Keratinocyte (primary cell): Measurements from ENCODE around the gene SMC4. TPM values are rescaled to one million over a fixed set of nuclear protein-coding genes. Genes with fewer than 3 reads are reported as not detected.
"Not testable (repeated sequence)": the region's sequence is repeated elsewhere in the genome, so short reads cannot be mapped to it uniquely, and the experiment has no call there.

Source experiments
- DNase-seq: peaks from one replicate; pipeline ENCODE4 v3.0.0-alpha.2; 2011; ENCODE audit warnings: low read depth, missing footprints, low spot score
- FAIRE-seq: peaks from 2 replicates; lab custom pipeline; 2011; peaks lifted over from hg19 to GRCh38; lab: Jason Lieb, UNC
- H2AFZ ChIP-seq: 2 replicates; pipeline ENCODE4 v1.6.0; 2012; ENCODE audit warnings: low read length, control low read depth, inconsistent platforms; ENCODE audit not compliant: control insufficient read depth
- H3K27ac ChIP-seq: 2 replicates; pipeline ENCODE4 v1.5.1; 2011; ENCODE audit warnings: low read length; ENCODE audit not compliant: control insufficient read depth, insufficient read depth
- H3K27me3 ChIP-seq: 3 replicates; pipeline ENCODE4 v1.6.0; 2011; ENCODE audit warnings: low read length; ENCODE audit not compliant: control insufficient read depth, insufficient read depth; ENCODE audit errors: extremely low read depth
- H3K36me3 ChIP-seq, 2 experiments: 2 replicates in 1 of 2; 3 replicates in 1 of 2; pipeline ENCODE4 v1.5.1; 2011; ENCODE audit warnings: low read length in 2 of 2, mild to moderate bottlenecking in 1 of 2; ENCODE audit not compliant: control insufficient read depth in 2 of 2, insufficient read depth in 2 of 2; ENCODE audit errors: extremely low read depth in 1 of 2
- H3K4me1 ChIP-seq: 3 replicates; pipeline ENCODE4 v1.5.1; 2011; ENCODE audit warnings: low read length; ENCODE audit not compliant: control insufficient read depth, insufficient read depth; ENCODE audit errors: extremely low read depth
- H3K4me2 ChIP-seq: 3 replicates; pipeline ENCODE4 v1.6.0; 2011; ENCODE audit warnings: low read depth, low read length; ENCODE audit not compliant: control insufficient read depth, insufficient read depth; ENCODE audit errors: extremely low read depth
- H3K4me3 ChIP-seq, 3 experiments: fragments of 200-600 bp in 1 of 3; sonication (generic) in 1 of 3; 2 replicates in 2 of 3; 3 replicates in 1 of 3; pipeline ENCODE4 v1.5.1; 2011 to 2016; ENCODE audit warnings: low read length in 3 of 3, mild to moderate bottlenecking in 3 of 3, control low read depth in 2 of 3, inconsistent platforms in 1 of 3, low read depth in 1 of 3, mixed read lengths in 1 of 3, mixed run types in 1 of 3, moderate library complexity in 1 of 3; ENCODE audit not compliant: control insufficient read depth in 2 of 3, insufficient read depth in 2 of 3; ENCODE audit errors: extremely low read depth in 1 of 3
- H3K79me2 ChIP-seq: 2 replicates; pipeline ENCODE4 v1.6.0; 2012; ENCODE audit warnings: low read length; ENCODE audit not compliant: control insufficient read depth, insufficient read depth
- H3K9ac ChIP-seq: 3 replicates; pipeline ENCODE4 v1.6.0; 2011; ENCODE audit warnings: low read length; ENCODE audit not compliant: control insufficient read depth, insufficient read depth; ENCODE audit errors: extremely low read depth
- H3K9me1 ChIP-seq: 3 replicates; pipeline ENCODE4 v1.6.0; 2011; ENCODE audit warnings: low read length; ENCODE audit not compliant: control insufficient read depth, insufficient read depth; ENCODE audit errors: extremely low read depth
- H3K9me3 ChIP-seq: 2 replicates; pipeline ENCODE4 v1.5.1; 2012; ENCODE audit warnings: low read depth, low read length; ENCODE audit not compliant: control insufficient read depth
- H4K20me1 ChIP-seq: 3 replicates; pipeline ENCODE4 v1.6.0; 2011; ENCODE audit warnings: low read length; ENCODE audit not compliant: control insufficient read depth, insufficient read depth; ENCODE audit errors: extremely low read depth
- EZH2 ChIP-seq: IDR thresholded peaks from one replicate; pipeline ENCODE4 v1.6.1; 2012; ENCODE audit warnings: inconsistent platforms, mild to moderate bottlenecking, low read length, moderate library complexity
- dilution Hi-C: fragments of 300-500 bp; cut with MboI; formaldehyde crosslinking; loops from one replicate; pipeline ENCODE4 v1.7.0; 2020; ENCODE audit warnings: low sequenced_read_pairs; ENCODE audit not compliant: extremely low pct_ligation_motif_present
- polyA plus RNA-seq, 5 experiments: library from polyadenylated mRNA; depleted of rRNA in 3 of 5; stranded (reverse) in 3 of 5; stranded (forward) in 1 of 5; unstranded in 1 of 5; fragments of >200 nt; gene quantifications; 1 replicate in 1 of 5; 2 replicates in 3 of 5; 3 replicates in 1 of 5; pipeline versions ENCODE4 v1.2.1 to v1.2.3, GENCODE V29; 2011 to 2012; ENCODE audit warnings: missing spikeins in 2 of 5, low read depth in 1 of 5, low replicate concordance in 1 of 5
- TF ChIP-seq, protein P1 (sequence below), 3 experiments: IDR thresholded peaks in 1 of 3; conservative IDR thresholded peaks in 1 of 3; optimal IDR thresholded peaks in 1 of 3; 2 replicates in 2 of 3; 3 replicates in 1 of 3; pipeline versions ENCODE3 to v1.5.1; 2011; ENCODE audit warnings: low read length in 3 of 3, mild to moderate bottlenecking in 3 of 3, moderate library complexity in 2 of 3, control low read depth in 1 of 3, inconsistent platforms in 1 of 3; ENCODE audit not compliant: insufficient read depth in 2 of 3; ENCODE audit errors: extremely low read depth in 1 of 3

Gene SMC4
- polyA plus RNA-seq, 1 donor (not counting 4 experiments of a cell fraction or from before 2014, with no cell fraction given), result 45.2 TPM

DNA sequence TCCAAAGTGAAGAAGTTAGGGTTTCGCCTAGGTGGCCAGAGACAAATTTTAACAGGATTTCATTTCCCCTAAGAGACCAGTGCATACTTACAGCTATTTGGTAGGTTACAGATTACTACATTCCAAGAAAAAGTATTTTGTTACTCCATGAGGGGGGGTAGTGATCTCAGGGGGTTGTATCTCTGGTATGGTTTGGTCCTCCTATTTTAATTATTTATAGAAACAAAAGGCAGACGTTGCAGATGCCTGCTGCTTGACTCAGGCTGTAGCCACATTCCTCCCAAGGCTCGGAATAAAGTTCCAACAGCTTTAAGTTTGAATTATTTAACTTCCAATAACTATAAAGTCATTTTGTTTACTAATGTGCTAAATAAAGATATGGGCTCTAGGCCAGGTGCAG is 51.4 kb downstream of the SMC4 start:
- no peak overlapping the region for H3K27ac ChIP-seq
- FAIRE-seq (no peak), DNase-seq (no peak)
- peaks cover 30% of the 10 kb centered on the region for H3K79me2 ChIP-seq
- peaks cover 0 to 4% of the 10 kb centered on the region in 2 experiments for H3K36me3 ChIP-seq
- H3K27me3 ChIP-seq, result no peaks in the 10 kb centered on the region
- peak overlapping the region in 1 of 3 experiments; percentile 68 for H3K4me3 ChIP-seq
- dilution Hi-C loops, result no loop called here
- H3K4me2 ChIP-seq, result peak overlapping the region; percentile 94
- no peaks in the 10 kb centered on the region for H3K9me1 ChIP-seq
- TF ChIP-seq, protein P1, sequence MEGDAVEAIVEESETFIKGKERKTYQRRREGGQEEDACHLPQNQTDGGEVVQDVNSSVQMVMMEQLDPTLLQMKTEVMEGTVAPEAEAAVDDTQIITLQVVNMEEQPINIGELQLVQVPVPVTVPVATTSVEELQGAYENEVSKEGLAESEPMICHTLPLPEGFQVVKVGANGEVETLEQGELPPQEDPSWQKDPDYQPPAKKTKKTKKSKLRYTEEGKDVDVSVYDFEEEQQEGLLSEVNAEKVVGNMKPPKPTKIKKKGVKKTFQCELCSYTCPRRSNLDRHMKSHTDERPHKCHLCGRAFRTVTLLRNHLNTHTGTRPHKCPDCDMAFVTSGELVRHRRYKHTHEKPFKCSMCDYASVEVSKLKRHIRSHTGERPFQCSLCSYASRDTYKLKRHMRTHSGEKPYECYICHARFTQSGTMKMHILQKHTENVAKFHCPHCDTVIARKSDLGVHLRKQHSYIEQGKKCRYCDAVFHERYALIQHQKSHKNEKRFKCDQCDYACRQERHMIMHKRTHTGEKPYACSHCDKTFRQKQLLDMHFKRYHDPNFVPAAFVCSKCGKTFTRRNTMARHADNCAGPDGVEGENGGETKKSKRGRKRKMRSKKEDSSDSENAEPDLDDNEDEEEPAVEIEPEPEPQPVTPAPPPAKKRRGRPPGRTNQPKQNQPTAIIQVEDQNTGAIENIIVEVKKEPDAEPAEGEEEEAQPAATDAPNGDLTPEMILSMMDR (optimal IDR thresholded peaks at IDR 0.05 in 1 of 3, IDR thresholded peaks at IDR 0.05 in 1 of 3, conservative IDR thresholded peaks at IDR 0.05 in 1 of 3; ENCODE audit: extremely low read depth in 1 of 3, insufficient read depth in 2 of 3, low read length in 3 of 3), result no peak
- no peak for TF ChIP-seq EZH2
- no peak overlapping the region for H2AFZ ChIP-seq
- H3K4me1 ChIP-seq, result peaks cover 25% of the 10 kb centered on the region
- no peak overlapping the region for H3K9ac ChIP-seq
- no peaks in the 10 kb centered on the region for H4K20me1 ChIP-seq
- H3K9me3 ChIP-seq, result peaks cover 3% of the 10 kb centered on the region

DNA sequence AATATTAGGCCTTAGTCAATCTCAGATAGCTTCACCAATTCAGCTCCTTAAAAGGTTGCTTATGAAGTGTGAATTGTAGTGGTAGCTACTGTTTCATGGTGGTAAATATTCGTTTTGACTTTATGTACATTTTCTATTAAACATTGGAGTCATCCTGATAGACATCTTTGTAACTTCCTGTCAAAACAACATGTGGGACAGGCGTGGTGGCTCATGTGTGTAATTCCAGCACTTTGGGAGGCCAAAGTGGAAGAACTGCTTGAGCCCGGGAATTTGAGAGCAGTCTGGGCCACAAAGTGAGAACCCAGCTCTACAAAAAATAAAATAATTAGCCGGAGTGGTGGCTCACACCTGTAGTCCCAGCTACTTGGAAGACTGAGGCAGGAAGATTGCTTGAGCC is 52.2 kb downstream of the SMC4 start:
- Histone ChIP-seq H2AFZ (no peak overlapping the region), H3K4me1 (peaks cover 24% of the 10 kb centered on the region)
- no peak for FAIRE-seq

GRCh38 chr3:160452251-160452650 is 52.8 kb downstream of the SMC4 start:
- H3K27me3 ChIP-seq, FAIRE-seq, DNase-seq, H3K9me1 ChIP-seq, H3K9me3 ChIP-seq, H3K27ac ChIP-seq, H3K9ac ChIP-seq, H3K36me3 ChIP-seq, H3K4me2 ChIP-seq, H2AFZ ChIP-seq, H4K20me1 ChIP-seq, H3K4me3 ChIP-seq, dilution Hi-C loops: not testable (repeated sequence)
- Histone ChIP-seq H3K4me1 (peaks cover 22% of the 10 kb centered on the region), H3K79me2 (peaks cover 18% of the 10 kb centered on the region)

More for the DNA sequence above, 52.2 kb downstream of the SMC4 start:
- no peaks in the 10 kb centered on the region for H3K27me3 ChIP-seq
- no peak overlapping the region for H3K27ac ChIP-seq
- peaks cover 0 to 3% of the 10 kb centered on the region in 2 experiments for H3K36me3 ChIP-seq
- no peak for DNase-seq
- no peak overlapping the region for H3K9ac ChIP-seq
- H3K4me3 ChIP-seq, result no peak overlapping the region
- dilution Hi-C loops, result no loop called here
- no peak for TF ChIP-seq EZH2
- peaks cover 24% of the 10 kb centered on the region for H3K79me2 ChIP-seq
- H4K20me1 ChIP-seq, result no peaks in the 10 kb centered on the region
- H3K9me1 ChIP-seq, result no peaks in the 10 kb centered on the region
- no peak overlapping the region for H3K4me2 ChIP-seq
- peaks cover 3% of the 10 kb centered on the region for H3K9me3 ChIP-seq
